Measurements from ENCODE around the gene STXBP5.

The STXBP5 gene

DNA sequence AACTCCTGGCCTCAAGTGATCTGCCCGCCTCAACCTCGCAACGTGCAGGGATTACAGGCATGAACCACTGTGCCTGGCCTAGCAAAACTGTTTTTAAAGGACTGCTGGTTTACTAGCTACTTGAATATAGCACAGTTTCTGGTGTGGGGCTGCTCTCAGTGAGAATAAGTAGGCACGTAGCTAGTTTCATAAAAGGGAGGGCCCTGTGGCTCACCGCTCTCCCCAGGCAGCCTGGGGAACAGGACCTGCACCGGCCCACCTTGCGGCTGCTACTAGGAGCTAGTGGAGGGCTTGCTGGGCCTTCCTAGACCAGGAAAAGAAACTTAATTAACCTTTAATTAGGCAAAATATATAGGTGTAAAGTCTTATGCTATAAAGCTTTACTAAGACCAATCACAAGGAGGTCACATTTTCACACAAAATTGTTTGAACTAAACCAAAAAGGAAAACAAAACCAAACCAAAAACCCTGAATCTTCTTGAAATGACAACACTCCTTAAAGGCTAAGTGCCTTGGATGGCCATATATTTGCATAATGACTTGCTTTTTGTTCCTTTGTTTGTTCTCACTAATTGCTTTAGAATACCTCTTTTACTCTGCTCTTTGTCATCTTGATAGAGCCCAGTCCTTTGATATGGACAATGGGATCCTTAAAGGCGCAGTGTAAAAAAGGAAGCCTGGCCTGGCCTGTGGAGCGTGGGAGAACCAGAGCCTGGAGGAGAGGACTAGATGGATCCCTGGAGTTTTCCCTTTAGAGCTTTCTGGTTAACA lies 234.7 kb downstream of the STXBP5 start:
- DNase-seq = no peak
